K562 (cell line): ENCODE measurements around the gene YPEL4. TPM values are rescaled to one million over a fixed set of nuclear protein-coding genes. Genes with fewer than 3 reads are reported as not detected.

Experiments used
- HMGN3 ChIP-seq: IDR thresholded peaks from 2 replicates; pipeline ENCODE4 v1.6.1; 2011; ENCODE audit warnings: borderline replicate concordance, low read depth, mild to moderate bottlenecking, mixed read lengths, low read length; ENCODE audit not compliant: insufficient read length; ENCODE audit errors: extremely low read depth
- KAT7 ChIP-seq: sonication (generic); formaldehyde crosslinking; IDR thresholded peaks from 2 replicates; pipeline ENCODE4 v1.8.0; 2022; ENCODE audit warnings: missing genetic modification reagents, mild to moderate bottlenecking, borderline replicate concordance
- NRF1 ChIP-seq, 2 experiments: fragments of 450-650 bp; IDR thresholded peaks in 1 of 2; conservative IDR thresholded peaks in 1 of 2; 2 replicates each; pipeline ENCODE4 v1.6.1; 2014; ENCODE audit warnings: mild to moderate bottlenecking in 2 of 2
- SAP30 ChIP-seq: fragments of 200-600 bp; sonication (generic); IDR thresholded peaks from 2 replicates; pipeline ENCODE4 v1.6.1; 2012; ENCODE audit warnings: borderline replicate concordance, low read depth, mild to moderate bottlenecking, moderate library complexity, low read length, control low read depth, inconsistent platforms; ENCODE audit not compliant: insufficient read depth, poor library complexity, severe bottlenecking
- ZFX ChIP-seq: sonication (generic); formaldehyde crosslinking; IDR thresholded peaks from 2 replicates; pipeline ENCODE4 v1.8.0; 2022; ENCODE audit warnings: mild to moderate bottlenecking, missing genetic modification reagents, moderate library complexity
- ZNF12 ChIP-seq: sonication (generic); formaldehyde crosslinking; IDR thresholded peaks from 2 replicates; pipeline ENCODE4 v1.4.0; 2020; ENCODE audit warnings: mild to moderate bottlenecking, missing genetic modification reagents
- ZNF146 ChIP-seq: IDR thresholded peaks from one replicate; pipeline ENCODE4 v1.6.1; 2018; ENCODE audit warnings: missing compliant biosample characterization; ENCODE audit not compliant: unreplicated experiment
- polyA plus RNA-seq, 8 experiments: library from polyadenylated mRNA; depleted of rRNA in 4 of 8; stranded (reverse) in 5 of 8; unstranded in 3 of 8; fragments of >200 nt; fragmentation: Nextera tagmentation in 2 of 8; fragmentation: Illumina TruSeq in 1 of 8; extraction: Ambion mirVana in 2 of 8; extraction: Trizol in 1 of 8; gene quantifications; 2 replicates each; pipeline versions ENCODE4 v1.2.1 to v1.2.3, GENCODE V29; 2011 to 2014; ENCODE audit warnings: inconsistent platforms in 1 of 8, missing spikeins in 1 of 8
- total RNA-seq, 7 experiments: library from RNA; depleted of rRNA in 6 of 7; stranded (reverse); fragments of >200 nt in 6 of 7; fragmentation: Illumina TruSeq in 2 of 7; extraction: Trizol in 2 of 7; gene quantifications; 2 replicates each; pipeline versions ENCODE4 v1.2.1 to v1.2.3, GENCODE V29; 2011 to 2021; ENCODE audit warnings: low replicate concordance in 1 of 7
- TF ChIP-seq, protein P1 (sequence below), 2 experiments: fragments of 450-650 bp in 1 of 2; sonication (generic) in 1 of 2; formaldehyde crosslinking in 1 of 2; IDR thresholded peaks; 2 replicates each; pipeline versions ENCODE4 v1.7.1 to v1.9.0; 2016 to 2022; ENCODE audit warnings: inconsistent platforms in 1 of 2, mild to moderate bottlenecking in 1 of 2, missing genetic modification reagents in 1 of 2
- TF ChIP-seq, protein P2 (sequence below), 2 experiments: fragments of 450-650 bp; IDR thresholded peaks; 2 replicates each; pipeline ENCODE4 v1.6.1; 2018; ENCODE audit warnings: mild to moderate bottlenecking in 2 of 2, low read depth in 1 of 2; ENCODE audit not compliant: partially characterized antibody in 2 of 2

Gene YPEL4
- total and polyA plus RNA-seq, 9 of the 15 experiments (the other 6 are each of a cell fraction or from before 2014, with no cell fraction given): 0.07 to 1.4 (median 0.40) TPM; not detected in 2

DNA sequence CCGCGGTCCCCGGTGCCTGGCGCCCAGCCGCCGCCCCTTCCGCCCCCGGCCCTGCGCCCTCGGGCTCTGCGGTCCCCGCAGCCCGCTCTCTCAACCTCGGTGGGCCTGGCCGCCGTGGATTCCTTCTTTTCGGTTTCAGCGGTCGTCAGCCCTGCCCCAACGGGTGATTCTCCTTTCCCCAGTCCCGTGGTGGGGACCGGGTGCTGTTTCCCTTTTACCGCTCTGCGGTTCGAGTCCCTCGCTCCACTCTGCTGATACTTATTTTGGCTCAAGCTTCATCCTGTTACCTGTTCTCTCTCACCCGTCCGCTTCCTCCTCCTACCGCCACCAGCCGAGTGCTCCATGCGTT, 18.7 kb upstream of the YPEL4 start (continued):
- TF ChIP-seq, protein P1, sequence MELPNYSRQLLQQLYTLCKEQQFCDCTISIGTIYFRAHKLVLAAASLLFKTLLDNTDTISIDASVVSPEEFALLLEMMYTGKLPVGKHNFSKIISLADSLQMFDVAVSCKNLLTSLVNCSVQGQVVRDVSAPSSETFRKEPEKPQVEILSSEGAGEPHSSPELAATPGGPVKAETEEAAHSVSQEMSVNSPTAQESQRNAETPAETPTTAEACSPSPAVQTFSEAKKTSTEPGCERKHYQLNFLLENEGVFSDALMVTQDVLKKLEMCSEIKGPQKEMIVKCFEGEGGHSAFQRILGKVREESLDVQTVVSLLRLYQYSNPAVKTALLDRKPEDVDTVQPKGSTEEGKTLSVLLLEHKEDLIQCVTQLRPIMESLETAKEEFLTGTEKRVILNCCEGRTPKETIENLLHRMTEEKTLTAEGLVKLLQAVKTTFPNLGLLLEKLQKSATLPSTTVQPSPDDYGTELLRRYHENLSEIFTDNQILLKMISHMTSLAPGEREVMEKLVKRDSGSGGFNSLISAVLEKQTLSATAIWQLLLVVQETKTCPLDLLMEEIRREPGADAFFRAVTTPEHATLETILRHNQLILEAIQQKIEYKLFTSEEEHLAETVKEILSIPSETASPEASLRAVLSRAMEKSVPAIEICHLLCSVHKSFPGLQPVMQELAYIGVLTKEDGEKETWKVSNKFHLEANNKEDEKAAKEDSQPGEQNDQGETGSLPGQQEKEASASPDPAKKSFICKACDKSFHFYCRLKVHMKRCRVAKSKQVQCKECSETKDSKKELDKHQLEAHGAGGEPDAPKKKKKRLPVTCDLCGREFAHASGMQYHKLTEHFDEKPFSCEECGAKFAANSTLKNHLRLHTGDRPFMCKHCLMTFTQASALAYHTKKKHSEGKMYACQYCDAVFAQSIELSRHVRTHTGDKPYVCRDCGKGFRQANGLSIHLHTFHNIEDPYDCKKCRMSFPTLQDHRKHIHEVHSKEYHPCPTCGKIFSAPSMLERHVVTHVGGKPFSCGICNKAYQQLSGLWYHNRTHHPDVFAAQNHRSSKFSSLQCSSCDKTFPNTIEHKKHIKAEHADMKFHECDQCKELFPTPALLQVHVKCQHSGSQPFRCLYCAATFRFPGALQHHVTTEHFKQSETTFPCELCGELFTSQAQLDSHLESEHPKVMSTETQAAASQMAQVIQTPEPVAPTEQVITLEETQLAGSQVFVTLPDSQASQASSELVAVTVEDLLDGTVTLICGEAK (IDR thresholded peaks at IDR 0.05): peak; percentile 10
- TF ChIP-seq, protein P1 (CRISPR knock-in tag; IDR thresholded peaks at IDR 0.05): no peak
- TF ChIP-seq ZNF12 (CRISPR knock-in tag) (no peak), HMGN3 (no peak), ZFX (0 out of 2 replicates have a peak, but pooled peaks have one; percentile 64), SAP30 (peak; percentile 12), NRF1 (conservative IDR thresholded peaks at IDR 0.05 in 1 of 2, IDR thresholded peaks at IDR 0.05 in 1 of 2) (no peak), ZNF146 (no peak), KAT7 (CRISPR knock-in tag) (0 out of 2 replicates have a peak, but pooled peaks have one; percentile 51)
- TF ChIP-seq, protein P2, sequence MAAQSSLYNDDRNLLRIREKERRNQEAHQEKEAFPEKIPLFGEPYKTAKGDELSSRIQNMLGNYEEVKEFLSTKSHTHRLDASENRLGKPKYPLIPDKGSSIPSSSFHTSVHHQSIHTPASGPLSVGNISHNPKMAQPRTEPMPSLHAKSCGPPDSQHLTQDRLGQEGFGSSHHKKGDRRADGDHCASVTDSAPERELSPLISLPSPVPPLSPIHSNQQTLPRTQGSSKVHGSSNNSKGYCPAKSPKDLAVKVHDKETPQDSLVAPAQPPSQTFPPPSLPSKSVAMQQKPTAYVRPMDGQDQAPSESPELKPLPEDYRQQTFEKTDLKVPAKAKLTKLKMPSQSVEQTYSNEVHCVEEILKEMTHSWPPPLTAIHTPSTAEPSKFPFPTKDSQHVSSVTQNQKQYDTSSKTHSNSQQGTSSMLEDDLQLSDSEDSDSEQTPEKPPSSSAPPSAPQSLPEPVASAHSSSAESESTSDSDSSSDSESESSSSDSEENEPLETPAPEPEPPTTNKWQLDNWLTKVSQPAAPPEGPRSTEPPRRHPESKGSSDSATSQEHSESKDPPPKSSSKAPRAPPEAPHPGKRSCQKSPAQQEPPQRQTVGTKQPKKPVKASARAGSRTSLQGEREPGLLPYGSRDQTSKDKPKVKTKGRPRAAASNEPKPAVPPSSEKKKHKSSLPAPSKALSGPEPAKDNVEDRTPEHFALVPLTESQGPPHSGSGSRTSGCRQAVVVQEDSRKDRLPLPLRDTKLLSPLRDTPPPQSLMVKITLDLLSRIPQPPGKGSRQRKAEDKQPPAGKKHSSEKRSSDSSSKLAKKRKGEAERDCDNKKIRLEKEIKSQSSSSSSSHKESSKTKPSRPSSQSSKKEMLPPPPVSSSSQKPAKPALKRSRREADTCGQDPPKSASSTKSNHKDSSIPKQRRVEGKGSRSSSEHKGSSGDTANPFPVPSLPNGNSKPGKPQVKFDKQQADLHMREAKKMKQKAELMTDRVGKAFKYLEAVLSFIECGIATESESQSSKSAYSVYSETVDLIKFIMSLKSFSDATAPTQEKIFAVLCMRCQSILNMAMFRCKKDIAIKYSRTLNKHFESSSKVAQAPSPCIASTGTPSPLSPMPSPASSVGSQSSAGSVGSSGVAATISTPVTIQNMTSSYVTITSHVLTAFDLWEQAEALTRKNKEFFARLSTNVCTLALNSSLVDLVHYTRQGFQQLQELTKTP (IDR thresholded peaks at IDR 0.05; ENCODE audit: low read depth in 1 of 2, partially characterized antibody in 2 of 2): peak in 1 of 2 experiments; percentile 29
